Measurements from ENCODE around the gene CDHR3. TPM values are rescaled to one million over a fixed set of nuclear protein-coding genes. Genes with fewer than 3 reads are reported as not detected.
"Not testable (repeated sequence)": the region's sequence is repeated elsewhere in the genome, so short reads cannot be mapped to it uniquely, and the experiment has no call there.

The CDHR3 gene
- total RNA-seq, 6 experiments from 2014 or later = 1.9 to 2.7 (median 2.3) TPM

- H3K27me3 Mint-ChIP-seq (ENCODE audit: insufficient read depth) = peaks cover 22% of the 10 kb centered on the region
- TF ChIP-seq, protein P1, sequence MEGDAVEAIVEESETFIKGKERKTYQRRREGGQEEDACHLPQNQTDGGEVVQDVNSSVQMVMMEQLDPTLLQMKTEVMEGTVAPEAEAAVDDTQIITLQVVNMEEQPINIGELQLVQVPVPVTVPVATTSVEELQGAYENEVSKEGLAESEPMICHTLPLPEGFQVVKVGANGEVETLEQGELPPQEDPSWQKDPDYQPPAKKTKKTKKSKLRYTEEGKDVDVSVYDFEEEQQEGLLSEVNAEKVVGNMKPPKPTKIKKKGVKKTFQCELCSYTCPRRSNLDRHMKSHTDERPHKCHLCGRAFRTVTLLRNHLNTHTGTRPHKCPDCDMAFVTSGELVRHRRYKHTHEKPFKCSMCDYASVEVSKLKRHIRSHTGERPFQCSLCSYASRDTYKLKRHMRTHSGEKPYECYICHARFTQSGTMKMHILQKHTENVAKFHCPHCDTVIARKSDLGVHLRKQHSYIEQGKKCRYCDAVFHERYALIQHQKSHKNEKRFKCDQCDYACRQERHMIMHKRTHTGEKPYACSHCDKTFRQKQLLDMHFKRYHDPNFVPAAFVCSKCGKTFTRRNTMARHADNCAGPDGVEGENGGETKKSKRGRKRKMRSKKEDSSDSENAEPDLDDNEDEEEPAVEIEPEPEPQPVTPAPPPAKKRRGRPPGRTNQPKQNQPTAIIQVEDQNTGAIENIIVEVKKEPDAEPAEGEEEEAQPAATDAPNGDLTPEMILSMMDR (IDR thresholded peaks at IDR 0.05) = no peak
- no peak overlapping the region for H3K27ac Mint-ChIP-seq
- peaks cover 19% of the 10 kb centered on the region for H3K4me1 Mint-ChIP-seq (ENCODE audit: low read depth)
- no peak for DNase-seq
- H3K4me3 Mint-ChIP-seq = no peak overlapping the region
- no peaks in the 10 kb centered on the region for H3K9me3 Mint-ChIP-seq
- no peaks in the 10 kb centered on the region for H3K36me3 Mint-ChIP-seq (ENCODE audit: low read depth)
Measured at GRCh38 chr7:105978035-105978434, 15.0 kb downstream of the CDHR3 start.

DNA sequence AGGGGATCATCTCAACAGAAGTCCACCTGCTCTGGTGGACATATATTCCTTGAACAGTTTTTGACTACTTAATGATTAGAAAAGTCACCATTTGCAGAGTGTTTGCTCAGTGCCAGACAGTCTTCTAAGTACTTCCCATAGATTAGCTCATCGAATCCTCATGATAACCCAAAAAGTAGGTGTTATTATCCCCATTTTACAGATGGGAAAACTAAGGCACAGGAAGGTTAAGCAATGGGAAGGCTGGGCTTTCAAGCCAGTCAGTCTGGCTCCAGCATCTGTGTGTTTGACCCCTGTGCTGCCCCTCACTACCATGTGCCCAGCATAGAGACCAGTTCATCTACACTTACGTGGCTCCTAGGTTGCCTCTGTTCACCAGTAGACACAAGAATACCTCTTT, 15.9 kb downstream of the CDHR3 start:
- Mint-ChIP-seq H3K9me3 (no peaks in the 10 kb centered on the region), H3K4me1 (ENCODE audit: low read depth) (peaks cover 19% of the 10 kb centered on the region), H3K27ac (no peak overlapping the region), H3K4me3 (no peak overlapping the region), H3K27me3 (ENCODE audit: insufficient read depth) (peaks cover 19% of the 10 kb centered on the region), H3K36me3 (ENCODE audit: low read depth) (no peaks in the 10 kb centered on the region)
- no peak for DNase-seq
- TF ChIP-seq, protein P1 (IDR thresholded peaks at IDR 0.05) = no peak

DNA sequence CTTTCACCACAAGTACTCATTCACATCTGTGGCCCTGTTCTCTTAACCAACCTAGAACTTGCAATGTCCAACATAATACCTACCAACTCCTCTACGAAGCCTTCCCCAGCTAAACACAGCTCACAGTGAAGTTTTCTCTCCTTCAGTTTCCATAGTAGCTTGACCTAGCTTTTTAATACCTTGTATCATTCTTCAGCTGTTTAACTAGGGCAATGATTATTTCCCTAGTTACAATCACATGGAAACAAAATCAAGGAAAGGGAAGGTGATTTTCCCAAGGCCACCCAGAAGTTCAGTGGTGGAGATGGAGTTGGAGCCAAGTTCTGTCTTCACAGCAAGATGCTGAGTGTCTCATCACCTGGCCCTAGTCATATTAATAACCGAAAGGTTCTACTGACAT, 16.3 kb downstream of the CDHR3 start:
- no peaks in the 10 kb centered on the region for H3K9me3 Mint-ChIP-seq
- H3K4me3 Mint-ChIP-seq = no peak overlapping the region
- no peaks in the 10 kb centered on the region for H3K36me3 Mint-ChIP-seq (ENCODE audit: low read depth)
- TF ChIP-seq, protein P1 (IDR thresholded peaks at IDR 0.05) = no peak
- DNase-seq = no peak
- peaks cover 19% of the 10 kb centered on the region for H3K4me1 Mint-ChIP-seq (ENCODE audit: low read depth)
- no peak overlapping the region for H3K27ac Mint-ChIP-seq
- H3K27me3 Mint-ChIP-seq (ENCODE audit: insufficient read depth) = peaks cover 18% of the 10 kb centered on the region

- no peak for DNase-seq
- TF ChIP-seq, protein P1 (IDR thresholded peaks at IDR 0.05) = no peak
- H3K9me3 Mint-ChIP-seq = no peaks in the 10 kb centered on the region
- H3K27me3 Mint-ChIP-seq (ENCODE audit: insufficient read depth) = peaks cover 22% of the 10 kb centered on the region
- no peak overlapping the region for H3K4me3 Mint-ChIP-seq
- peaks cover 11% of the 10 kb centered on the region for H3K4me1 Mint-ChIP-seq (ENCODE audit: low read depth)
- H3K27ac Mint-ChIP-seq = no peak overlapping the region
- no peaks in the 10 kb centered on the region for H3K36me3 Mint-ChIP-seq (ENCODE audit: low read depth)
Measured at GRCh38 chr7:105980645-105981396, 17.8 kb downstream of the CDHR3 start.

GRCh38 chr7:105982388-105982787, 19.3 kb downstream of the CDHR3 start:
- TF ChIP-seq, protein P1 (IDR thresholded peaks at IDR 0.05) = no peak
- no peak for DNase-seq
- Mint-ChIP-seq H3K27me3 (ENCODE audit: insufficient read depth) (peaks cover 25% of the 10 kb centered on the region), H3K4me3 (no peak overlapping the region), H3K9me3 (no peaks in the 10 kb centered on the region), H3K4me1 (ENCODE audit: low read depth) (peaks cover 6% of the 10 kb centered on the region; the same call in 1 of the 2 replicates), H3K27ac (no peak overlapping the region), H3K36me3 (ENCODE audit: low read depth) (no peaks in the 10 kb centered on the region)

DNA sequence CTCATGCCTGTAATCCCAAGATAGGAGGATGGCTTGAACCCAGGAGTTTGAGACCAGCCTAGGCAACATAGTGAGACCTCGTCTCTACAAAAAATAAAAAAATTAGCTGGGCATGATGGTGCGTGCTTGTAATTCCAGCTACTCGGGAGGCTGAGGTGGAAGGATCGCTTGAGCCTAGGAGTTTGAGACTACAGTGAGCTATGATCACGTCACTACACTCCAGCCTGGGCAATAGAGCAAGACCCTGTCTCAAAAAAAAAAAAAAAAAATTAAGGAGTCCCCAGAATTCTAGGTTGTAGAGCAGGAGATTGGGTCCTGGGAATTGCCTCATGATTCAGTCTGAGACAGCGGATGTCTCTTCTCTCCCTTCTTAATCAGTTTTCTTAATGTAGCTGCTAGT, 21.7 kb downstream of the CDHR3 start:
- not testable (repeated sequence) for DNase-seq; H3K27ac Mint-ChIP-seq; H3K4me3 Mint-ChIP-seq; H3K4me1 Mint-ChIP-seq (ENCODE audit: low read depth); H3K9me3 Mint-ChIP-seq; H3K36me3 Mint-ChIP-seq (ENCODE audit: low read depth)
- peaks cover 25% of the 10 kb centered on the region for H3K27me3 Mint-ChIP-seq (ENCODE audit: insufficient read depth)
